Neural crest cell (in vitro differentiated cells): ENCODE results near the gene TSSK2. TPM values are rescaled to one million over a fixed set of nuclear protein-coding genes. Genes with fewer than 3 reads are reported as not detected.

Source experiments
- DNase-seq: peaks from one replicate; pipeline ENCODE4 v3.0.0; 2021; ENCODE audit warnings: low read depth, mixed read lengths, low spot score
- H3K27ac Mint-ChIP-seq: one replicate; pipeline ENCODE4 v1.8.0; 2021; ENCODE audit warnings: mild to moderate bottlenecking, mixed read lengths; ENCODE audit not compliant: unreplicated experiment
- H3K27me3 Mint-ChIP-seq: 2 replicates; pipeline ENCODE4 v1.8.0; 2021; ENCODE audit warnings: low read depth, mild to moderate bottlenecking, mixed read lengths
- H3K36me3 Mint-ChIP-seq: 2 replicates; pipeline ENCODE4 v1.8.0; 2021; ENCODE audit warnings: low read depth, mild to moderate bottlenecking, mixed read lengths
- H3K4me1 Mint-ChIP-seq: 2 replicates; pipeline ENCODE4 v1.8.0; 2021; ENCODE audit warnings: mixed read lengths
- H3K4me3 Mint-ChIP-seq: one replicate; pipeline ENCODE4 v1.8.0; 2021; ENCODE audit warnings: mild to moderate bottlenecking, mixed read lengths
- H3K9me3 Mint-ChIP-seq: 2 replicates; pipeline ENCODE4 v1.8.0; 2021; ENCODE audit warnings: mixed read lengths
- CTCF ChIP-seq: fragments of 200-600 bp; sonication (generic); conservative IDR thresholded peaks from 2 replicates; pipeline ENCODE4 v1.5.0; 2021; ENCODE audit warnings: antibody characterized with exemption, mild to moderate bottlenecking
- total RNA-seq: library from RNA; stranded (reverse); gene quantifications from 2 replicates; pipeline ENCODE4 v1.2.1, GENCODE V29; 2021

Gene TSSK2
- total RNA-seq, 1 donor from 2014 or later = not detected

DNA sequence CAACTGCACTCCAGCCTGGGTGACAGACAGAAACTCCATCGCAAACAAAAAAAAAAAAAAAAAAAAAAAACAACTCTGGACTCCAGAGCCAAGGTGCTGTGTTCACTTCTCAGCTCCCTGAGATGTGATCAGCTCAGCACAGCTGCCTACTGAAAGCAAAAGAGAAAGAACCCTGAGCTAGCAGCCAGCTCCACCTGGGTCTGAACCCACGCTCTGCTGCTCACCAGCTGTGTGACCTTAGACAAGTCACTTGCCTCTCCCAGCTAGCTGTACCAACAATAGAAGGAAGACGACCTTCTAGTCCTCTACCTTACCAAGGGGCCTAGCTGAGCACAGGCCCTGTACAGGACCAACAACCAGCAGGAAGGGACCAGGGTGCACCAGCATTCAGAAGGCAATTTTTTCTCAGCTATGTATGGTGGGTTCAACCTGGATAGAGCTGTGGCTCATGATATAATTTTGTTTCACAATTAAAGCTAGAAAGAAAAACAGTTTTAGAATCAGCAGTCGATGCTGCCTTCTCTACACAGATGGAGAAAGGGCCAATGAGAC lies 12.7 kb upstream of the TSSK2 start:
- Mint-ChIP-seq H3K4me3 (peak overlapping the region; percentile 56), H3K27ac (no peak overlapping the region), H3K27me3 (no peaks in the 10 kb centered on the region), H3K4me1 (peaks cover 51% of the 10 kb centered on the region), H3K9me3 (no peaks in the 10 kb centered on the region), H3K36me3 (no peaks in the 10 kb centered on the region)
- no peak for TF ChIP-seq CTCF
- DNase-seq = no peak

DNA sequence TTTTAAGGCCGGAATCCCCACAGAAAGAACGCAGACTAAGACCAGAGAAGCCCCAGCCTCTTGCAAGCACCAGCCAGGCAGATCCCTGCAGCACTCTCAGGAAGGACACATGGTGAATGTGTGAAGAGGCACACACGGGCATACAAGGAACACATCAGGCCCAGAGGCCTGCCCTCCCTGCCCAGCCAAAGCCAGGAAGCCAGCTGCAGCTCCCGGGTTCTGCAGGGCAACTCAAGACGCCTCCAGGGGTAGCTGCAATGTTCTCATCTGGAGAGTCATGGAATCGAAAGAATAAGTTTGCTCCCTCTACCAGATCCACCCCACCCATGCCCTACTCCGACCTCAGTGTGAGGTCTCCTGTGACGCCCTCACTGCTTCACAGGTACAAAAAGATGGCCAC lies 11.2 kb upstream of the TSSK2 start:
- no peak overlapping the region for H3K27ac Mint-ChIP-seq

DNA sequence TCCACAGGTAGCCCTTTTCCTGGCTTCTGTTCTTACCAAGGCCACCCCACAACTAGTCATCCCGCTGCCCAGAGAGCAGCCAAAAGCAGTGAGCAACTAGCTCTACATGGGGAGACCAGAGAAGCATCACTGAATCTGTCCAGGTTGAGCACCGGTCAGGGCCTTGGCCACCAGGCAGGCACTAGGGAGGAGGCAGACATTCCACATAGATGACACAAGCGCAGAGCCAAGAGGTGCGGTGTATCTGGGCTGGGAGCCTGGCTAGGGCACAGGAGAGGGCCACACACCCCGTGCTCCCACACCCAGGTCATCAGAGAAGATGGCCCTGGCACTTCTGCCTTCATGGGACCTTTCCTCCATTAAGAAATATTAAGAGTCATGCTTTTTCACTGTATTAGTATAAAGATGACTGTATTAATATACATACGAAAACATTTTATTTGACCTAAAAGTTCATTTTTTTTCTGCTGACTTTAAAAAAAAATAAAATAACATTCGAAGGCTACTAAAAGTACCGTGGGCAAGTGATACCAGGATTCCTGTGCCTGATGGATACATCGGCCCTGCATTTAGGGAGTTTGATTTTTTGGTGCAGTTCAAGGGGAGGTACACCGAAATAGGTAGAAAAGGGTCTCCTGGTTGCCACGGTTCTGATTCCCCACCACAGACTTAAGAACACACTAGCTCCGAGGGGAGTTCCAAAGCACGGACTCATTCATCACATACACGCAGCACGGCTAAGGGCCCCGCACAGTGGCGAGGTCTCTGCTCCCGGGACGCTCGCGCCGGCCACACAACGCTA lies 10.1 kb upstream of the TSSK2 start:
- H3K27ac Mint-ChIP-seq = peak overlapping the region; percentile 50
- peak overlapping the region; percentile 94 for H3K4me3 Mint-ChIP-seq
- H3K4me1 Mint-ChIP-seq = peaks cover 36% of the 10 kb centered on the region
- DNase-seq = no peak
- H3K27me3 Mint-ChIP-seq = no peaks in the 10 kb centered on the region
- H3K36me3 Mint-ChIP-seq = no peaks in the 10 kb centered on the region
- no peaks in the 10 kb centered on the region for H3K9me3 Mint-ChIP-seq
- TF ChIP-seq CTCF = no peak

More for the DNA sequence above, 11.2 kb upstream of the TSSK2 start:
- Mint-ChIP-seq H3K36me3 (no peaks in the 10 kb centered on the region), H3K9me3 (no peaks in the 10 kb centered on the region), H3K4me1 (peaks cover 46% of the 10 kb centered on the region), H3K27me3 (no peaks in the 10 kb centered on the region), H3K4me3 (peak overlapping the region; percentile 94)
- no peak for DNase-seq
- no peak for TF ChIP-seq CTCF

GRCh38 chr22:19121631-19122142 lies 9.4 kb upstream of the TSSK2 start:
- DNase-seq = peak; percentile 29
- no peaks in the 10 kb centered on the region for H3K36me3 Mint-ChIP-seq
- H3K4me3 Mint-ChIP-seq = peak overlapping the region; percentile 94
- H3K27ac Mint-ChIP-seq = peak overlapping the region; percentile 50
- no peak for TF ChIP-seq CTCF
- H3K9me3 Mint-ChIP-seq = no peaks in the 10 kb centered on the region
- H3K4me1 Mint-ChIP-seq = peaks cover 31% of the 10 kb centered on the region
- no peaks in the 10 kb centered on the region for H3K27me3 Mint-ChIP-seq

DNA sequence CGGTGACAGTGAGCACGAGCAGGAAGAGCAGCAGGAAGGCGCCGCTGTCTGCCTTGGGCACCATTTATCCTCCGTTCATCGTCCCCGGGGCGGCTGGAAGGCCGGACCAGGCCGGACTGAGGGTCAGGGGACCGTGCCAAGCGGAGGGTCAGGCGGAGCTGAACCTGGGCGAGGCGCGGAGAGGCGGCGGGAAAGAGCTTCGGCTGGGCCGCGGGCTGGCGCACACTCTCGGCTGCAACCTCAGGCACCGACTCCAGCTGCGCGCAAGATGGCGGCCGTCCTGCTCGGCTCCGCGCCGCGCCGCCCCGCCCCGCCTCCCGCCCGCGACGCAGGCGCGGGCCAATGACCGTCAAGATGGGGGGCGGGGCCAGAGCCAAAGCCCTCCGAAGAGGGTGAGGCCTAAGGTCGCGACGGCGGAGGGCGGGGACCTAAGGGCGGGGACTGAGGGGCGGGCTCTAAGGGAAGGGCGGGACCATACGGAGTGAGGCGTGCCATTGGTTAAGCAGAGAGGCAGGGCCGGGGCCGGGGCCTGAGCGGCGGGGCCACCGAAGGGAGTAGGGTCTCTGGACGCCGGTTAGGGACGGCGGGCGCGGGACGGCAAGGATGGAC lies 8.9 kb upstream of the TSSK2 start, which contains the start of gene DGCR2:
Gene DGCR2, minus strand, starts transcription at position 270 of the 609 bp plus-strand sequence. Its CDS starts 206 bp downstream, at position 64.
- Mint-ChIP-seq H3K27me3 (no peaks in the 10 kb centered on the region), H3K36me3 (no peaks in the 10 kb centered on the region), H3K9me3 (no peaks in the 10 kb centered on the region), H3K4me1 (peaks cover 28% of the 10 kb centered on the region), H3K27ac (peak within 1 kb of the TSS; percentile 83), H3K4me3 (peak within 1 kb of the TSS; percentile 94)
- TF ChIP-seq CTCF = no peak
- peak; percentile 94 for DNase-seq
